Kidney (tissue), 14 donors: Measurements from ENCODE around the gene AGTRAP. TPM values are rescaled to one million over a fixed set of nuclear protein-coding genes. Genes with fewer than 3 reads are reported as not detected.
A peak's percentile ranks its signal among the peaks of the same experiment; 100 is the strongest.

Experiments
- DNase-seq, 5 donors: peaks; one replicate each; pipeline ENCODE4 v3.0.0-alpha.2; 2013 to 2020
- FAIRE-seq: peaks from 2 replicates; lab custom pipeline; 2012; peaks lifted over from hg19 to GRCh38; lab: Jason Lieb, UNC
- H3K27ac ChIP-seq, 2 donors: one replicate each; pipeline ENCODE4 v1.7.0; 2013; ENCODE audit warnings: low read depth in 2 of 2, low read length in 2 of 2, inconsistent platforms in 1 of 2
- H3K27me3 ChIP-seq: one replicate; pipeline ENCODE4 v1.7.1; 2013; ENCODE audit warnings: low read length, inconsistent platforms; ENCODE audit not compliant: control insufficient read depth, insufficient read depth
- H3K36me3 ChIP-seq, 3 donors: one replicate each; pipeline versions ENCODE4 v1.7.0 to v1.7.1; 2013; ENCODE audit warnings: low read length in 3 of 3, control low read depth in 1 of 3, inconsistent platforms in 1 of 3; ENCODE audit not compliant: insufficient read depth in 3 of 3, control insufficient read depth in 2 of 3
- H3K4me1 ChIP-seq, 3 donors: one replicate each; pipeline versions ENCODE4 v1.7.0 to v1.7.1; 2013; ENCODE audit warnings: low read length in 3 of 3, inconsistent platforms in 1 of 3, low read depth in 1 of 3; ENCODE audit not compliant: control insufficient read depth in 2 of 3, insufficient read depth in 2 of 3
- H3K4me3 ChIP-seq, 3 donors: one replicate each; pipeline versions ENCODE4 v1.7.0 to v1.8.1; 2013; ENCODE audit warnings: low read length in 3 of 3, control low read depth in 1 of 3, inconsistent platforms in 1 of 3
- H3K9ac ChIP-seq, 3 donors: one replicate each; pipeline versions ENCODE4 v1.7.0 to v1.7.1; 2013; ENCODE audit warnings: low read length in 3 of 3, control low read depth in 1 of 3, inconsistent platforms in 1 of 3
- H3K9me3 ChIP-seq, 3 donors: one replicate each; pipeline versions ENCODE4 v1.7.0 to v1.7.1; 2013; ENCODE audit warnings: low read length in 3 of 3, control low read depth in 1 of 3, inconsistent platforms in 1 of 3; ENCODE audit not compliant: control insufficient read depth in 2 of 3, insufficient read depth in 1 of 3
- CTCF ChIP-seq: IDR thresholded peaks from 3 replicates; pipeline ENCODE4 v1.5.1; 2012; ENCODE audit warnings: mild to moderate bottlenecking, moderate library complexity, borderline replicate concordance; ENCODE audit not compliant: insufficient read depth; ENCODE audit errors: extremely low read depth
- intact Hi-C: fragments of 100-400 bp; cut with DNase I; formaldehyde crosslinking; loops from one replicate; pipeline ENCODE4 v1.11.1; 2022
- polyA plus RNA-seq: library from polyadenylated mRNA; stranded (reverse); fragments of 350-450 nt; fragmentation: Illumina TruSeq; extraction: RNeasy Lipid Tissue Mini Kit (QIAGEN cat#74804); gene quantifications from one replicate; pipeline ENCODE4 v1.2.3, GENCODE V29; 2014; ENCODE audit warnings: low read depth, low replicate concordance; ENCODE audit not compliant: insufficient read depth
- total RNA-seq: library from RNA; stranded (reverse); fragmentation: NEBNext Ultra II Directional; extraction: Animal tissue kit (Norgen Biotek cat#: 25700); gene quantifications from one replicate; pipeline ENCODE4 v1.2.1, GENCODE V29; 2021
- donor health status: control.
- donor health status: control.
- donor health status: control.
- donor health status: control.
- donor health status: control.
- donor health status: DM: yes; HTN: yes; CAD: no.
- donor health status: Normal renal cell carcinoma (clear cell type).

AGTRAP gene
- total and polyA plus RNA-seq, 2 donors from 2014 or later: 66.1 to 140 TPM

- FAIRE-seq (no peak), DNase-seq (no peak)
- TF ChIP-seq CTCF: no peak
- Histone ChIP-seq H3K27me3 (no peaks in the 10 kb centered on the region), H3K4me1 (peaks cover 0 to 19% (median 8%) of the 10 kb centered on the region in 3 donors), H3K36me3 (peaks cover 0 to 3% (median 3%) of the 10 kb centered on the region in 3 donors), H3K9me3 (no peaks in the 10 kb centered on the region), H3K4me3 (no peak overlapping the region), H3K9ac (no peak overlapping the region), H3K27ac (no peak overlapping the region)
- intact Hi-C loops: no loop called here
Observed at GRCh38 chr1:11741482-11741881, 5.5 kb downstream of the AGTRAP start.

GRCh38 chr1:11741919-11742558 lies 6.1 kb downstream of the AGTRAP start:
- peaks cover 0 to 6% (median 3%) of the 10 kb centered on the region in 3 donors for H3K36me3 ChIP-seq
- no peak overlapping the region for H3K9ac ChIP-seq
- intact Hi-C loops: no loop called here
- H3K4me3 ChIP-seq: no peak overlapping the region
- peaks cover 0 to 17% (median 7%) of the 10 kb centered on the region in 3 donors for H3K4me1 ChIP-seq
- no peak for DNase-seq
- no peaks in the 10 kb centered on the region for H3K9me3 ChIP-seq
- H3K27me3 ChIP-seq: no peaks in the 10 kb centered on the region
- peak overlapping the region in 1 of 2 donors; percentile 14 for H3K27ac ChIP-seq
- no peak for TF ChIP-seq CTCF
- no peak for FAIRE-seq

GRCh38 chr1:11744287-11744686 lies 8.4 kb downstream of the AGTRAP start:
- TF ChIP-seq CTCF: no peak
- Histone ChIP-seq H3K36me3 (peaks cover 0 to 9% (median 5%) of the 10 kb centered on the region in 3 donors), H3K4me1 (peaks cover 0 to 6% (median 0%) of the 10 kb centered on the region in 3 donors), H3K27ac (no peak overlapping the region), H3K9ac (no peak overlapping the region), H3K27me3 (no peaks in the 10 kb centered on the region), H3K9me3 (no peaks in the 10 kb centered on the region), H3K4me3 (no peak overlapping the region)
- intact Hi-C loops: no loop called here
- DNase-seq: no peak
- FAIRE-seq: no peak
